GM10847 (cell line): ENCODE results near the gene ZFR2.

Experiments
- POLR2A ChIP-seq: IDR thresholded peaks from 2 replicates; pipeline ENCODE4 v1.6.1; 2011; ENCODE audit not compliant: insufficient read length; ENCODE audit errors: extremely low read depth

Gene ZFR2

DNA sequence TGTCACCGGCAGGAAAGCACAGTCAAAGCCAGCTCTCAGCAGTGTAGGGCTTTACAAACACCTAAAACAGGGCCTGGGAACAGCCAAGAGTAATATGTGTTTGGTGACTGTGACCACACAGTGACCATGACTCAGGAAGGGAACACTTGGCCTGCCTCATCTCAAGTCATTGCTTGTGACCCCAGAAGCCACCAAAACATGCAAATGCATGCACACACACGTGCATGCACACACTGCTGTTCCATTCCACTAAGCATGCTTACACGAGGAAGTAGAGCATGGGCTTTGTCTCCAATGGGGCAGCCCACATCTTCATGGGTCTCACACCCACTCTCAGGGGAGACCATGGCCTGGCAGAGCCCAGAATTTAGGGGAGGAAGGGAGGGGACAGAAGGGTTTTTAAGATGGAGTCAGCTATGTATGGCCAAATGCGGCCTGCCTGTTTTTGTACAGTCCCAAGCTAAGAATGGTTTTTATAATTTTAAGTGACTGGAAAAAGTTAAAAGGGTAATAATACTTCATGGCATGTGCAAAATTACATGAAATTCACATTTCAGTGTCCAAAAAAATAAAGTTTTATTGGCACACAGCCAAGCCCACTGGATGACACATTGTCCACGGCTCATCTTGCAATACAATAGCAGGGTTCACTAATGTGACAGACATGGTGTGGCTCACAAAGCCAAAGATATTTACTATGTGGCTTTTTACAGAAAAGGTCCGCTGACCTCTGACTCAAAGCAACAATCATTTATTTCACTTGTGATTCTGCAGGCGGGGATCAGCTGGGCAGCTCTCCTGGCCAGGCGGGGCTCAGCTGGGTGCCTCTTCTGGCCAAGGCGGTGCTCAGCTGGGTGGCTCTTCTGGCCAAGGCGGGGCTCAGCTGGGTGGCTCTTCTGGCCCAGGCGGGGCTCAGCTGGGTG is 17.3 kb downstream of the ZFR2 start:
- TF ChIP-seq POLR2A: no peak

DNA sequence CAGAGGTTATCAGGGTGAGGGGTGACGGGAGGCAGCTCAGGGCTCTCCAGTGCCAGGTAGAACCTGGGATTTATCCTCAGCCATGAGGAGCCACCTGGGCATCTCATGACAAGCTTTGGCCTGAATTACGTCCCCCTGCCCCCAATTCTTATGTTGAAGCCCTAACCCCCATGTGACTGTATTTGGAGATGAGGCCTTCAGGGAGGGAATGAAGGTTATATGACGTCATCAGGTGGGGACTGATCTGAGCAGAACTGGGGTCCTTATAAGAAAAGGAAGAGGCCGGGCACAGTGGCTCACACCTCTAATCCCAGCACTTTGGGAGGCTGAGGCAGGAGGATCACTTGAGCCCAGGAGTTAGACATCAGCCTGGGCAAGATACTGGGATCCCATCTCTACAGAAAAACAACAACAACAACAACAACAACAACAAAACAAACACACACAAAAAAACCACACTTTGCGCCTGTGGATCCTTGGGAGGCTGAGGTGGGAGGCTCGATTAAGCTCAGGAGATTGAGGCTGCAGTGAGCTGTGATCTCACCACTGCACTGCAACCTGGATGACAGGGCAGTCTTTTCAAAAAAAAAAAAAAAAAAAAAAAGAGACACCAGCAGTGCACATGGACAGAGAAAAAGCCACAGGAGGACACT is 18.4 kb downstream of the ZFR2 start:
- TF ChIP-seq POLR2A: no peak

DNA sequence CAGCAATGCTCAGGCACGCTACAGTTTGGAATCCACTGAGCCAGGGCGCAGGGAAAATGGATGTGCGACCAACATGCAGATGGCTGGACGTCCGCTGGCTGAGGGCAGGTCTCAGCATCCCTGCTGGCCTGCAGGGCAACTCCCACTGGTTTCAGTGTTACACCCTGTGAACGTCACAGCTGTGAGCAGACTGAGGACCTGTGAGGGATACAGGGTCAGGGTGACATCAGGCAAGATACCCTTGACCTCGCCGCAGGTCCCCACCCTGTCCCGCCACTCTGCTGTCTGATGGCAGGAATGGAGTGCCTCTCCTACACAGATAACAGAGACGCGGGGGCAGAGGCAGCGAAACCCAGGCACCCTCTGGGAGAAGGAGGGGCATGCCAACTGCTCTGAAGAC is 19.1 kb downstream of the ZFR2 start:
- TF ChIP-seq POLR2A: no peak

DNA sequence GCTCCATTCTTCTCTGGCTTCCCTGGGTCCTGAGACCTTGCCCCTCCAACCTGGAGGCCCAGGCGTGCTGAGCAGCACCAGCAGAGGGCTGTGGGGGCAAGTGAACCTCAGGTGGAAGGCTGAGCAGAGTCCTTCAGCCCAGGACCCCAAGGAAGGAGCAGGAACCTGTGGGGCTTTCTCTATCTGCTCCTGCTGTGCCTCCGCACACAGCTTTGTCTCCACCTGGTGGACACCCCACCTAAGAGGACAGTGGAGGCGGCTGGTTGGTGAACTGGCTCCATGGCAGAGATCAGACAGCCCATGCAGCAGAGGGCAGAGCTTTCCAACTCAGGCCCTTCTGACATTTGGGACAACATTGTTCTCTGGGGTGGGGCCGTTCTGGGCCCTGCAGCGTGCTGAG is 19.7 kb downstream of the ZFR2 start:
- no peak for TF ChIP-seq POLR2A

DNA sequence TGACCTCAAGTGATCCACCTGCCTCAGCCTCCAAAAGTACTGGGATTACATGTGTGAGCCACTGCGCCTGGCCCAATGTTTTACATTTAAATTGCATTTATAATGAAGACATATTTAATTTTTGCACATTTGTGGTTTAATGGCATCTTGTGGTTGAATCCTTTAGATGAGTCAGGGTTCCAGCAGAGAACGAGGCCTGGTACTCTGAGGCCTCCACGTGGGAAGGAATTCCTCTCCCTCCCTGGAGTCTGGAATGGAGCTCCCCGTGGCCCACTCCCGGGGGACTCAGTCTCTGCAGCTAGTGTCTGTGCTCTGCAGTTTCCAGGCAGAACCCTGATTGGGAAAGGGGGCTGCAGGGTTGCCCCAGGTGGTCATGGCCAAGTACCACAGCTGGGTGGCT is 24.2 kb downstream of the ZFR2 start:
- TF ChIP-seq POLR2A: no peak

DNA sequence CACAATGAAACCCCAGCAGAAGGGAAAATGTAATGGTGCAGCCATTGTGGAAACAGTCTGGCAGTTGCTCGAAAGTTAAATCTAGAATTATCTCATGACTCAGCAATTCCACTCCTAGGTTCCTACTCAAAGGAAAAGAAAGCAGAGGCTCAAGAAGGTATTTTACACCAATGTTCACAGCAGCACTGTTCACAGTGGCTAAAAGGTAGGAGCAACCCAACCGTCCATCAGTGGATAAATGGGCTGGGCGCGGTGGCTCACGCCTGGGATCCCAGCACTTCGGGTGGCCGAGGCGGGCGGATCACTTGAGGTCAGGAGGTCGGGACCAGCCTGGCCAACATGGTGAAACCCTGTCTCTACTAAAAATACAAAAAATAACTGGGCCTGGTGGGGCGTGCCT is 25.9 kb downstream of the ZFR2 start:
- TF ChIP-seq POLR2A: no peak

DNA sequence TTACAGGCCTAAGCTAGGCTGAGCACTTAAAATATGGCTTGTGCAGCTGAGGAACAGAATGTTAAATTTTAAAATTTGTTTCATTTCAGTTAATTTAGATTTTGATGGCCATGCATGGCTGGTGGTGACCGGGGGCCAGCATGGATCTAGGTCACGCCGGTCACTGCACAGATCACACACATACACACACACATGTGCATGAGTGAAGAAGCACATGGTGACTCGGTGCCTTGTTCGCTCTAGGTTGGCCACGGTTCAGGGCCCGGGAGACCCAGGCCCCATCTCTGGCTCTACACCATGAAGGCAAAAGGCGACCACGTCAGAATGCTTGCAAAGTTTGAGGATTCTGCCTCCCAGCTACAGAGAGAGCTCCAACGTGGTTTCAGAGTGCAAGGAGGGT is 28.0 kb downstream of the ZFR2 start:
- TF ChIP-seq POLR2A: no peak

DNA sequence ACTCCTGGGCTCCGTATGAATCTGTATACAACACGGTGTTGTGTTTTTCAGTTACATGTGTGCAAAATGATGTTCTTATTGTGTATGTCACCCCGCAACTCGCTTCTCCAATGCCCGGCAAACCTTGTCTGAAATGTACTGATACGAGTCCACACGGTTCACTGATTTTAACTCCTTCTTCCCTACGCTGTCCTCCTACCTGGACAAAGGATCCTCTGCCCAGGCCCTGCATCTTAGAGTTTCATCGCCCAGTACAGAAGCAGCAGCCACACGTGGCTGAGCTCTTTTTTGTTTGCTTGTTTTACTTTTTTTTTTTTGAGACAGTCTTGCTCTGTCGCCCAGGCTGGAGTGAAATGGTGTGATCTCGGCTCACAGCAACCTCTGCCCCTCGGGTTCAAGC is 28.9 kb downstream of the ZFR2 start:
- no peak for TF ChIP-seq POLR2A

DNA sequence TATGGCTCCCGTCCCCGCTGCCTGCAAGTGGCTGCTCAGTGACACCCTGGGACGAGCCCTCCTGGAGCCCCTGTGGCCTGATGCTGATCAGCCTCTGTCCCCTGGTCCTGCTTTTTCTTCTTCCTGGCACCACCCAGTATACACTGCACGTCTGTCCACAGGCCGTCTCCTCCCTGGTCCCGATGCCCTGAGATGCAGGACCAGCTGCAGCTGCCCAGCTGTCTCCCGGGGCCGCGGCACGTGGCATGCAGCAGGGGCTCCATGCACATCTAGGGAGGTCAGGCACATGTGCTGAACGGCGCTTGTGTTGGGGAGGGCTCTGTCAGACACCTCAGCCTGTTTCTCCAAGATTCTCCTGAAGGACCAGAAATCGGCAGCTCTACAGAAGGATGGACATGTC is 30.2 kb downstream of the ZFR2 start:
- TF ChIP-seq POLR2A: no peak

DNA sequence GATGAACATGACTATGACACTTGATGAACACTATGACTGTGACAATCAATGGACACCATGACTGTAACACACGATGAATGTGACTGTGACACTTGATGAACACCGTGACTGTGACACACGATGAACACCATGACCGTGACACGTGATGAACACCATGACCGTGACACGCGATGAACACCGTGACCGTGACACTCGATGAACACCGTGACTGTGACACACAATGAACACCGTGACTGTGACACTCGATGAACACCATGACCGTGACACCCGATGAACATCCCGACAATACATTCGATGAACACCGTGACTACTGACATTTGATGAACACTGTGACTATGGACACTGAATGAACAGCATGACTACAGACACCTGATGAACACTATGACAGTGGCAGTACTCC is 30.9 kb downstream of the ZFR2 start:
- TF ChIP-seq POLR2A: no peak

DNA sequence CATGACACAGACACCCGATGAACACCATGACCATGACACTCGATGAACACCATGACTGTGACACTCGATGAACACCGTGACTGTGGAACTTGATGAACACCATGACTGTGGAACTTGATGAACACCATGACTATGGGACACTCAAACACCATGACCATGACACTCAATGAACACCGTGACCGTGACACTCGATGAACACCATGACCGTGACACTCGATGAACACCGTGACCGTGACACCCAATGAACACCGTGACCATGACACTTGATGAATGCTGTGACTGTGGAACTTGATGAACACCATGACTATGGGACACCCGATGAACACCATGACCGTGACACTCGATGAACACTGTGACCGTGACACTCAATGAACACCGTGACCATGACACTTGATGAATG is 31.5 kb downstream of the ZFR2 start:
- TF ChIP-seq POLR2A: no peak

DNA sequence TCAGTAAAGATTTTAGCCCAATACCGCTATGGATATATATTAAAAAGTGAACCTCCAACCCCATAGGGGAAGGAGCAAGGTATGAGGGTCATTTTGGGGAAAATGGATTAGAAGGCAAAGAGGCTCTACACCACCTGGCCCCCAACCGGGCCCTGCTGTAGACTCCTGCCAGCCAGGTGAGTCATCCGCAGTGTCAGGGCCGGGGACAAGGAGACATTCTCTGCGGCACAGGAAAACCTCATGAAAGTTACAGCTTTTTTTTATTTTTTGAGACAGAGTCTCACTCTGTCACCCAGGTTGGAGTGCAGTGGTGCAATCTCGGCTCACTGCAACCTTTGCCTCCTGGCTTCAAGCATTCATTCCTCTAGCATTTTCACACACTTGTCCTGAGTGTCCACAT is 32.0 kb downstream of the ZFR2 start:
- TF ChIP-seq POLR2A: no peak

DNA sequence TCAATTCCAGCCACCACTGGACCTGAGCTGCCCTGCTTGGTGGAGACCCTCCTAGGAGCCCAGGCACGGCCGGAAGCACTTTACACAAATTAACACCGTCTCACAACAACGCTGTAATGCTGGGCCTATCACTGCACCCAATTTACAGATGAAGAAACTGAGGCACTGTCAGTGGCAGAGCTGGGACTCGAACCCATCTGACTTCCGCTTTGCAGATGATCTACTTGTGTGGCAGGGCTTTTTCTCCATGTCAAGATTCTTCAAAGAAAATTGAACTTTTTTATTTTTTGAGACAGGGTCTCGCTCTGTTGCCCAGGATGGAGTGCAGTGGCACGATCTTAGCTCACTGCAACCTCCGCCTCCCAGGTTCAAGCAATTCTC is 33.8 kb downstream of the ZFR2 start:
- TF ChIP-seq POLR2A: no peak

DNA sequence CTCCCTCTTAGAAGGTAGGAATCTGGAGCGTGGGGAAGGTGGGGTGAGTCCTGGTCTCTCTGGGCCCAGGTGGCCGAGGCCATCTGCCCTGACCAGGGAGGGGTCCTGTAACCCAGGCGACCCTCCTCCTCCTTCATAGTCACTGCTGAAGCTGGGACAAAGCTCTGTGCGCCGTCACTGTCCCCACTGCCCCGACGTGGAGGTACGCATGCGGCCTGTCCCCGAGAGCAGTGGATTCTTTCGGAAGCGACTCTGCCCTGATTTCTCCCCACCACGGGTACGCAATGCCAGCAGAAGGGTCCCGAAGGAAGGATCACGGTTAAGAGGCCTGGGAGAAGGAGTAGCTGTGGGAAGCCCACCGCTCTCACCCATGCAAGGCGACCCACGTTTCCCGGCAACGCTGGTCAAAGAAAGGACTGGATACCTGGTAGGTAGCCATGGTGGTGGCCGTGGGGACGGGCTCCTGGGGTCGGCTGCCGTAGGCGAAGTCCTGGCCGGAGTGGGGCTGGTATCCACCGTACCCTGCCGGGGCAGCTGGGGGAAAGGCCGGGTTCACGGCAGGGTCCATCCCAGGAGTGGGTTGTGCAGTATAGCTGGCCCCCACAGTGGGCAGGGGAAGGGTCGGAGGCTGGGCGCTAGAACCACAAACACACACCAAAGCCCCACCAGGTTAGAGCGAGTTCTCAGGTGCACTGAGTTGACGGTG is 34.3 kb downstream of the ZFR2 start:
- no peak for TF ChIP-seq POLR2A

DNA sequence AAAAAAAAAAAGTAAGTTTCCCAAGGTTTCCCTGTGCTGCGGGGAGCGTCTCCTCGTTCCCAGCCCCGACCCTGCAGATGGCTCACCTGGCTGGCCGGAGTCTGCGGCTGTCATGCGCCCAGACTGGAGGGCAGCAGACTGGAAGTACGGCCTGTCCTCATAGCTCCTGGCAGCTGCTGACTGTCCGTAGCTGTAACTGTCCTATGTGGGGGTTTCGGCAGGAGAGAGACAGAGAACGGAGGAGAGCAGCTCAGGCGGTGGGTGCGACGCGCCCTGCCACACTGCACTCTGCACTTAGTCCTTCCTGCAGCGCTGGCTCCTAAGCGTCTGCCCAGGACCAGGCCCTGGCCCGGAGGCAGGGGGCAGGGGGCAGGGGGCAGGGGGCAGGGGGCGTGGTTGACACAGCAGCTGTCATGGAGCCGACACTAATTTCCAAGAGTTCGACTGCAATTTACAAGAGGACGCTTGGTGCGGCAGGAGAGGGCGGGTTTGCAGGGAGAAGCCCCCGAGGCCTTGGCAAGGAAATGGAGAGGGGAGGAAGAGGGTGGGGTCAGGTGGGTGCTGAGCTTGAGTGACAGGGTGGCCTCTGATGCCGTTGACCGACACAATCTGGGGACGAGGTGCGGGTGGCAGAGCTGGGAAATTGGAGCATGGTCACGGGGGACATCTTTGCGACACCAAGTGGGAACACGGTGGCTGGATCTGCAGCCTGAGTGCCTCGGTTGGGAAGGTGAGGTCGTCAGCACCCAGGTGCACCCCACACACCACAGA is 35.1 kb downstream of the ZFR2 start:
- TF ChIP-seq POLR2A: no peak
